Measurements from ENCODE around the gene STAMBP. TPM values are rescaled to one million over a fixed set of nuclear protein-coding genes. Genes with fewer than 3 reads are reported as not detected.

The STAMBP gene
- total and polyA plus RNA-seq, 2 of the 13 experiments (the other 11 are each of a cell fraction or from before 2014, with no cell fraction given), result 49.6 to 53.2 TPM

DNA sequence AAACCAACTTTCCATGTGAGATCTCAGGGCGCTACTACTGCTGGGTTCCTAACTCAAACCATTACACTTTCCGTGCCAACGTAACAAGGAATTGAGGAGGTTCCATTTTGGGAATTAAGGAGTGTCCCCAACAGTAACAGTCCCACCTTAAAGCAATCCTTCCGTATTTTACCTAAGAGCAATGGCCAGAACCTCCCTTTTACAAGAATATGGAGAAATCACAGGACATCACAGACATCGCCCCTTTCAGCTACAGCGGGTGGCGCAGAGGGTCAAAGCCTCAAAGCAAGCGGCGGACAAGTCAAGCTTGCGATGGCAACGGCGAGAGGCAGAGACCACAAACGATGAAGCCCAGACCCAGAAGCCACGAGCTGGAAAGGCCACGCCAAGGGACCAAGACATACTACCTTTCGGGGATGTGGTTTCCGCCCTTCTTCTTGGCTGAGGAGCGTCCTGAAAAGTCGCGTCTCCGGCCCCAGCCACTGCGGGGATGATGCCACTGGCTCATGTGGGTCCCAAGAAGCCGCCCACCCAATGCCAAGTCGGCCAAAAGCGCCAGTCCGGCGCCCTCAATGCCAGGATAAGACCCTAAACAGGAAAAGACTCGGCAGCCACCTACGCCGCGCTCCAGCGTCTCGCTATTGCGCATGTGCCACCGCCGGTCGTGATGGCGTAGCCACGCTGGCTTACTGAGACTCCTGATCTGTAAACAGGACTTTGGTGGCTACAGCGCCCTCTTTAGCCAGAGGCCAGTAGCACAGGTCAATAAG lies 49.1 kb upstream of the STAMBP start, which contains the start of gene DUSP11 (continued):
- TF ChIP-seq, protein P1, sequence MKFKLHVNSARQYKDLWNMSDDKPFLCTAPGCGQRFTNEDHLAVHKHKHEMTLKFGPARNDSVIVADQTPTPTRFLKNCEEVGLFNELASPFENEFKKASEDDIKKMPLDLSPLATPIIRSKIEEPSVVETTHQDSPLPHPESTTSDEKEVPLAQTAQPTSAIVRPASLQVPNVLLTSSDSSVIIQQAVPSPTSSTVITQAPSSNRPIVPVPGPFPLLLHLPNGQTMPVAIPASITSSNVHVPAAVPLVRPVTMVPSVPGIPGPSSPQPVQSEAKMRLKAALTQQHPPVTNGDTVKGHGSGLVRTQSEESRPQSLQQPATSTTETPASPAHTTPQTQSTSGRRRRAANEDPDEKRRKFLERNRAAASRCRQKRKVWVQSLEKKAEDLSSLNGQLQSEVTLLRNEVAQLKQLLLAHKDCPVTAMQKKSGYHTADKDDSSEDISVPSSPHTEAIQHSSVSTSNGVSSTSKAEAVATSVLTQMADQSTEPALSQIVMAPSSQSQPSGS (CRISPR knock-in tag; IDR thresholded peaks at IDR 0.05), result peak; percentile 77
- peak; percentile 51 for TF ChIP-seq AGO2 (optimal IDR thresholded peaks at IDR 0.05; ENCODE audit: low read depth, low read length)
- no peak for TF ChIP-seq NFE2L2 (IDR thresholded peaks at IDR 0.05; ENCODE audit: low read length)
- no peak for TF ChIP-seq CHD2 (IDR thresholded peaks at IDR 0.05; ENCODE audit: low read depth, low read length)
- TF ChIP-seq ARID2 (CRISPR knock-in tag; IDR thresholded peaks at IDR 0.05; ENCODE audit: borderline replicate concordance), result peak; percentile 96; the same call in 1 of the 2 replicates
- 0 out of 2 replicates have a peak, but pooled peaks have one; percentile 29 for TF ChIP-seq ZFP41 (CRISPR knock-in tag; IDR thresholded peaks at IDR 0.05; ENCODE audit: borderline replicate concordance)
- TF ChIP-seq NCOR1 (IDR thresholded peaks at IDR 0.05; ENCODE audit: borderline replicate concordance, low read length), result 0 out of 2 replicates have a peak, but pooled peaks have one; percentile 30
- TF ChIP-seq EEA1 (CRISPR knock-in tag; IDR thresholded peaks at IDR 0.05; ENCODE audit: borderline replicate concordance), result peak; percentile 77; the same call in 1 of the 2 replicates
- TF ChIP-seq ATRX (CRISPR knock-in tag; IDR thresholded peaks at IDR 0.05; ENCODE audit: borderline replicate concordance), result no peak
- TF ChIP-seq ZBTB3 (CRISPR knock-in tag; IDR thresholded peaks at IDR 0.05; ENCODE audit: borderline replicate concordance, low read depth), result no peak; the same call in 1 of the 2 replicates
- TF ChIP-seq, protein P2, sequence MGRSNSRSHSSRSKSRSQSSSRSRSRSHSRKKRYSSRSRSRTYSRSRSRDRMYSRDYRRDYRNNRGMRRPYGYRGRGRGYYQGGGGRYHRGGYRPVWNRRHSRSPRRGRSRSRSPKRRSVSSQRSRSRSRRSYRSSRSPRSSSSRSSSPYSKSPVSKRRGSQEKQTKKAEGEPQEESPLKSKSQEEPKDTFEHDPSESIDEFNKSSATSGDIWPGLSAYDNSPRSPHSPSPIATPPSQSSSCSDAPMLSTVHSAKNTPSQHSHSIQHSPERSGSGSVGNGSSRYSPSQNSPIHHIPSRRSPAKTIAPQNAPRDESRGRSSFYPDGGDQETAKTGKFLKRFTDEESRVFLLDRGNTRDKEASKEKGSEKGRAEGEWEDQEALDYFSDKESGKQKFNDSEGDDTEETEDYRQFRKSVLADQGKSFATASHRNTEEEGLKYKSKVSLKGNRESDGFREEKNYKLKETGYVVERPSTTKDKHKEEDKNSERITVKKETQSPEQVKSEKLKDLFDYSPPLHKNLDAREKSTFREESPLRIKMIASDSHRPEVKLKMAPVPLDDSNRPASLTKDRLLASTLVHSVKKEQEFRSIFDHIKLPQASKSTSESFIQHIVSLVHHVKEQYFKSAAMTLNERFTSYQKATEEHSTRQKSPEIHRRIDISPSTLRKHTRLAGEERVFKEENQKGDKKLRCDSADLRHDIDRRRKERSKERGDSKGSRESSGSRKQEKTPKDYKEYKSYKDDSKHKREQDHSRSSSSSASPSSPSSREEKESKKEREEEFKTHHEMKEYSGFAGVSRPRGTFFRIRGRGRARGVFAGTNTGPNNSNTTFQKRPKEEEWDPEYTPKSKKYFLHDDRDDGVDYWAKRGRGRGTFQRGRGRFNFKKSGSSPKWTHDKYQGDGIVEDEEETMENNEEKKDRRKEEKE (IDR thresholded peaks at IDR 0.05), result no peak
- no peak for TF ChIP-seq TRIM24 (CRISPR knock-in tag; IDR thresholded peaks at IDR 0.05)
- TF ChIP-seq ZFP82 (CRISPR knock-in tag; IDR thresholded peaks at IDR 0.05; ENCODE audit: borderline replicate concordance), result no peak; the same call in 1 of the 2 replicates
- no peak; the same call in 1 of the 2 replicates for TF ChIP-seq CBX5 (CRISPR knock-in tag; IDR thresholded peaks at IDR 0.05; ENCODE audit: borderline replicate concordance)
- peak; percentile 69; the same call in 1 of the 2 replicates for TF ChIP-seq RXRB (CRISPR knock-in tag; IDR thresholded peaks at IDR 0.05; ENCODE audit: borderline replicate concordance)
- TF ChIP-seq ZNF737 (CRISPR knock-in tag; IDR thresholded peaks at IDR 0.05; ENCODE audit: borderline replicate concordance), result peak; percentile 70; the same call in 1 of the 2 replicates
- TF ChIP-seq MIER2 (CRISPR knock-in tag; IDR thresholded peaks at IDR 0.05), result no peak
- TF ChIP-seq RFXAP (CRISPR knock-in tag; IDR thresholded peaks at IDR 0.05; ENCODE audit: borderline replicate concordance), result 0 out of 2 replicates have a peak, but pooled peaks have one; percentile 50
- no peak for TF ChIP-seq MAFG (CRISPR knock-in tag; IDR thresholded peaks at IDR 0.05)
- 0 out of 2 replicates have a peak, but pooled peaks have one; percentile 73 for TF ChIP-seq ZNF615 (CRISPR knock-in tag; IDR thresholded peaks at IDR 0.05; ENCODE audit: borderline replicate concordance)
- TF ChIP-seq, protein P3, sequence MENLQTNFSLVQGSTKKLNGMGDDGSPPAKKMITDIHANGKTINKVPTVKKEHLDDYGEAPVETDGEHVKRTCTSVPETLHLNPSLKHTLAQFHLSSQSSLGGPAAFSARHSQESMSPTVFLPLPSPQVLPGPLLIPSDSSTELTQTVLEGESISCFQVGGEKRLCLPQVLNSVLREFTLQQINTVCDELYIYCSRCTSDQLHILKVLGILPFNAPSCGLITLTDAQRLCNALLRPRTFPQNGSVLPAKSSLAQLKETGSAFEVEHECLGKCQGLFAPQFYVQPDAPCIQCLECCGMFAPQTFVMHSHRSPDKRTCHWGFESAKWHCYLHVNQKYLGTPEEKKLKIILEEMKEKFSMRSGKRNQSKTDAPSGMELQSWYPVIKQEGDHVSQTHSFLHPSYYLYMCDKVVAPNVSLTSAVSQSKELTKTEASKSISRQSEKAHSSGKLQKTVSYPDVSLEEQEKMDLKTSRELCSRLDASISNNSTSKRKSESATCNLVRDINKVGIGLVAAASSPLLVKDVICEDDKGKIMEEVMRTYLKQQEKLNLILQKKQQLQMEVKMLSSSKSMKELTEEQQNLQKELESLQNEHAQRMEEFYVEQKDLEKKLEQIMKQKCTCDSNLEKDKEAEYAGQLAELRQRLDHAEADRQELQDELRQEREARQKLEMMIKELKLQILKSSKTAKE (CRISPR knock-in tag; IDR thresholded peaks at IDR 0.05; ENCODE audit: borderline replicate concordance), result no peak
- no peak; the same call in 1 of the 2 replicates for TF ChIP-seq ZNF251 (CRISPR knock-in tag; IDR thresholded peaks at IDR 0.05)
- no peak for TF ChIP-seq NR3C1 (CRISPR knock-in tag; IDR thresholded peaks at IDR 0.05)
- no peak for TF ChIP-seq ZSCAN25 (CRISPR knock-in tag; IDR thresholded peaks at IDR 0.05)
